Inferior parietal cortex (tissue), 1 donor: ENCODE data around the gene OR2F1.

ENCODE experiments used
- DNase-seq: peaks from one replicate; pipeline ENCODE4 v3.0.0-alpha.2; 2016; ENCODE audit errors: extremely low spot score

The OR2F1 gene

GRCh38 chr7:143954544-143954943 lies at the start of gene OR2F1:
Gene OR2F1, plus strand, starts transcription at chr7:143954844. Its CDS starts 5,127 bp downstream, at chr7:143959971.
- DNase-seq = no peak

DNA sequence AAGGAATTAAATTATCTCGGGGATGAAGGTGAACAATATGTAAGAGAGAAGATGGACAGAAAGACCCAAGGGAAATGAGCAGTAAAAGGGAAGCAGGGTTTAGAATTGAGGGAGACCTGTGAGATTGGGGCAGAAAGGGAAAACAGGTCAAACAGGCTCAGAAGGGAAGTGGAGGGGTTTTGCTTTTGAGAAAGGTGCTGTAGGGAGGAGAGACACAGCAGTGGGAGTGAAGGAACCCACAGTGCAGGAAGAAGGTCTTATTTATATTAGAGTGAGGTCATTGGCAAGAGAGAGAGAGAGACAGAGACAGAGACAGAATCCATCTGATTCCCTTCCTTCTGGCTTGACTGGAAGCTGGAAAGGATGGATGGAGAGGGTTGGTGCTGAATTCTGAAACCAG lies 49.1 kb upstream of the OR2F1 start:
- no peak for DNase-seq

DNA sequence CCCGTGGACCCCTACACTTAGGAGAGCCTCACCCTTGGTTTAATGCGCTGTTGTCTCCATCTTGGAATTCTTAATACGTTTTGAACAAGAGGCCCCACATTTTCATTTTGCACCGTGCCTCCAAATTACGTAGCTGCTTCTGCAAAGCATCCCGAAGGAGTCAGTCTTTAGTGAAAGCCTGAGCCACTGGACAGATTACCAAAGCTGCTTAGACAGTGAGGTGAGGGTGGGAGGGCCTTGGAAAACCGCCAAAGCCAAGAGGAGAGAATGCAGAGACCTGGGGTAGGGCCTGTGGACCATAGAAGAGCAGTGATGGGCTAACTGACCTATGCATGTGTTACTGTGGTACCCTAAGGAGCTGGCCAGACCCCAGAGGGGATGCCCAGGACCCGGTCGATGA lies 48.5 kb upstream of the OR2F1 start:
- DNase-seq = no peak

- DNase-seq = no peak
These were observed 47.7 kb upstream of the OR2F1 start for GRCh38 chr7:143906895-143907294.

GRCh38 chr7:143908120-143908519 lies 46.5 kb upstream of the OR2F1 start:
- DNase-seq = no peak

DNA sequence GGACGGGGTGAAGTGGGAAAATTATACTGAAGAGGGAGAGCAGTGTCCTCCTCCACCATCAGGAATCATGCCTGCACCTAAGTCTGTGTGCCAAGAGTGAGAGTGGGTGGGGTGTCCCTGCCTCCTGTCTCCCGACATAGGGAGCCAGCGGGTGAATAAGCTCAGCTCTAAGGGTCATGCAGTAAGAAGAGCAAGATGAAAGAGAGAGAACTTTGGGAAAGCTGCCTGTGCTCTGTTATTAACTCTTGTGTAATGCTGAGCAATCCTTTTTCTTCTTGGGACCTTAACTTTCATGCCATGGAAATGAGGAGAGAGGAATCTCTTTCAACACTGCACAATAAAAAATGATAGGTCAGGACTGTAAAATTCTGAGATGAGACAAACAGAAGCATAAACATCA lies 44.8 kb upstream of the OR2F1 start:
- DNase-seq = no peak

DNA sequence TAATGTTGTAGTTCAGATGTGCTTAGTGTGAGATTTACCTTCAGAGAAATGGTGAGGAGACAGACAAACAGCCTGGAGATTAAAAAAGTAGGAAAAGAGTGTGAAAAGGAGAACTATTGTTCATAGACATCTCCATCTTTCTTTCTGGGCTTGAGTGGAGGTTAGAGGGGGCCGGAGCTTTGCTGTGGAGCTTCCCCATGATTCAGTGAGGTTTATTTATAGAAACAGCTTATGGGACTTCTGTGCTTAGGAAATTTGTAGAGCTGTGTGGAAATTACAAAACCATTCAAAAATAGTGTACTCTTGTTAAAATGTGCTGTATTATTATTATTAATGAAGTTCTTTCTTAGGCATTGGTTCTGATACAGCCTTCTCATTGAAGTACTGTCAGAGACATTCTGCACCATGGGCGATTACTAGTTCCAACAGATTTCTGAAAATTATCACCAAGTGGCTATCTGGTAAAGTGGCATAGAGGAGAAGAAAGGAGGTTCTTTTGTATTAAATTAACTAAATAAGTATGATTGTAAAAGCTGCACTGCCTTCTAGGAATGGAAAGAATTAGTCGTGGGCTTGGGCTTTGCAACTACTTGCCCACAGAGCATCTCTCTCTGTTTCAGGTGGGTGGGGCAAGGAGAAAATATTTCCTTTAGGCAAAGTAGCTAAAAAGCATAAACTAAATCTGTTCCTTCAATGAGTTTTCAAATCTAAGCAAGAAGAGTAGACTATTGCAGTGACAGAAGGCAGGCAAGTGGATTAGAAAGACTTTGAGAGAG lies 44.0 kb upstream of the OR2F1 start:
- no peak for DNase-seq

DNA sequence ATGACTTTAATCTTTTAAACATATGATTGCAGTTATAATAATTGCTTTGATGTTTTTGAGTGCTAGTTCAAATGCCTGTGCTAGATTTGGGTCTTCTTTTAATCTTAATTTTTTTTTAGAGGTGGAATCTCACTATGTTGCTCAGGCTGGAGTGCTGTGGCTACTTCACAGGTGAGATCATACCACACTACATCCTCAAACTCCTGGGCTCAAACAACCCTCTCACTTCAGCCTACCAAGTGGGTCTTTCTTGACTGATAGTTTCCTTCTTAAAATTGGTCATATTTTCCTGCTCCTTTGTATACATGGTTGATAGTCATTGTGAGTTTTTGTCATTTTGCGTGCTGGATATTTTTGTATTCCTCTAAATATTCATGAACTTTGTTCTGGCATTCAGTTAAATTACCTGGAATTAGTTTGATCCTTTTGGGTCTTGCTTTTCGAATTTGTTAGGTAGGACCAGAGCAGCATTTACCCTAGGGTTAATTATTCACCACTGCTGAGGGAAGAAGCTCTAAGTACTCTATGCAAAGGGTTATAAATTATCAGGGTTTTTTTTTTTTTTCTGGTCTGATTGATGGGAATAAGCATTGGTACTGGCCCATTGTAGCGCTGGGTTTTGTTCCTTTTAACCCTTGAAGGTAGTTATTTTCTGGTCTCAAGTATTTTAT lies 40.6 kb upstream of the OR2F1 start:
- no peak for DNase-seq

DNA sequence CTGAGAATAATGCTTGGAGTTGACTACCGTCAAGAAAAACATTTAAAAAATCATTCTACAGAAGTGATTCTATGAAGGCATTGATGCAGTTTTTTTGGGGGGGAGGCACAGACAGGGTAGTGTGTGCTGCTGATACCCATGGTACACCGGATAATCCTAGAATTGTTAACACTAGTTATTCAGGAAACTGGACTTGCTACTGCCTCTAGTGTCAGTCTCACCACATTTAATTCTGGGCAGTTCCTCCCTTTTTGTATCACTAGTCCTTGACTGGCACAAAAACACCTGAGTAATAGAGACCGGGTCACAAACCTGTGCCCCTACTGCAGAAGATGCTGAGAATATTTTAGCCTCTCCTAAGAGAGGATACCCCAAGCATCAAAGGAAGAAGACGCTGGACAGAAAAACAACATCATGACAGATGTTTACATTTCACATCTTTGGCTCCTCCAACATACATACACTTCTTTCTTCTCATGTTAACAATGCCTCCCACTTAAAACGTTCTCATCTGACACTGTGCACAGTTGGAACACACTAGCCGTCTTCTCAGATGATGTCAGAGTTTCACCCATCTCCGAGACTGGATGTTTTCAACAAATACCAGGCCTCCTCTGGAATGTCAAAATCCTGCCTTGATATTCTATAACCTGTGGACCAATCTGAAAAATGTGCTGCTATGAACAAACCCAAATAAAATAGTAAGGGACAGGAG lies 39.5 kb upstream of the OR2F1 start:
- no peak for DNase-seq

DNA sequence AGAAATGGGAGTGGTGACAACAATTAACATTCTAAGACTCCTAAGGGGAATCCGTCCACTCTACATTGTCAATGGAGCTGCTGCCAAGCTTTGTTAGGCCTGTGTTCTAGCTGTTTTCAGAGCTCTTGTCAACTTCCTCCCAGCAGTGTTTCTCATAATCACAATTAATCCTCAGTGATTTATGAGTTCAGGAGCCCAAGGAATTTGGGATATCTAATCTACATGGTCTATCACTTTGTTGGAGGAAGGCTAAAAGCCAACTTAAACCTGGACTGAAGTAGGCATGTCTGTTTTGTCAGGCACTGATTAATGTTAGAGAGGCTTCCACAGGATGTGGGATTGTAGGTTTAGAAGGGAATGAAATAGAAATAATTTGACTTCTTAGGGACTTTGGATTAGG lies 29.8 kb upstream of the OR2F1 start:
- DNase-seq = no peak

- peak; percentile 21 for DNase-seq
These were observed 25.3 kb upstream of the OR2F1 start for GRCh38 chr7:143929224-143929920.

DNA sequence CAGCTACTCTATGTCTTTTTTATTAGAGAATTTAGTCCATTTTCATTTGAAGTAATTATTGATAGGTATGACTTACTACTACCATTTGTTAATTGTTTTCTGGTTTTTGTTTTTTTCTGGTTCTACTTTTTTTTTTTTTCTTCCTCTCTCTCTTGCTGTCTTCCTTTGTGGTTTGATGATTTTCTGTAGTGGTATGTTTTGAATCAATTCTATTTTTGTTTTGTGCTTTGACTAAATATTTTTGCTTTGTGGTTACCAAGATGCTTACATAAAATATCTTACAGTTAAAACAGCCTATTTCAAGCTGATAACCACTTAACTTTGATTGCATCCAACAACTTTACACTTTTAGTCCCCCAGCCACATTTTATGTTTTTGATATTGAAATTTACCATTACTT lies 22.9 kb upstream of the OR2F1 start:
- no peak for DNase-seq

DNA sequence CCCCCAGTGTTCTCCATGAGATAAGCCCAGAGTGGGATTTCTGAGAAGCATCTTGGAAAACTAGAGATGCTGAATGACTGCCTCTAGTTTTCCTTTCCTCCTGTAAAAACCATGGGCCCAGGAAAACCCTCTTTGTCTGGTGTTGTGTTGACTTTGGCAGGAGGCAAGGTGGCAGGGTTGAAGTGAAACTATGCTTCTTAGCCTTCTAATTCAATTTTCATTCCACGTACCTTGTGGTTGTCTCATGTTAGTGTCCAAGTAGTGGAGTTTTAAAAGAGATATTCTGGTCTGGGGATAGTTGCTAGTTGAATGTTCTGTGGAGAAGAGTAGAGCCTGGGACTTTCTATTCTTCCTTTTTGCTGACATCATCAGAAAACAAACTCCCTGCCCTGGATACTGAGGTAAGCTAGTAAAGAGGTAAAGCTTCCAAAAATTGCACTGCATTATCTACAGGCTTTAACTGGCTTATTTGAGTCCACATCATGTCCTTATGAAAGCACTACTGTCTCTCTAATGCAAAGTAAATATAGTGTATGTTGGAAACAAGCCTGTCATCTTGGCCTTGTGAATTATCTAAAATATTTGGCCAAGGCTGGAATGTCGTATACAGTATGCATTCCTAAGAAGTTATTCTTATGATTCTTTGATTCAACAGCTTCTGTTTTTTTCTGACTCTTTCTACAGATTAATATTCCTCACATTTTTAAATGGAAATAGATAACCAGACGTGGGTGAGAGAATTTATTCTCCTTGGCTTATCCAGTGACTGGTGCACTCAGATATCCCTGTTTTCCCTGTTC lies 19.9 kb upstream of the OR2F1 start, which contains the start of gene OR2F2:
TSS of gene OR2F2 (plus strand) at position 708 of the 800 bp plus-strand sequence. CDS start at position 708, 0 bp downstream.
- no peak for DNase-seq

- DNase-seq = peak; percentile 42
These were observed 18.3 kb upstream of the OR2F1 start for GRCh38 chr7:143936087-143937009.

DNA sequence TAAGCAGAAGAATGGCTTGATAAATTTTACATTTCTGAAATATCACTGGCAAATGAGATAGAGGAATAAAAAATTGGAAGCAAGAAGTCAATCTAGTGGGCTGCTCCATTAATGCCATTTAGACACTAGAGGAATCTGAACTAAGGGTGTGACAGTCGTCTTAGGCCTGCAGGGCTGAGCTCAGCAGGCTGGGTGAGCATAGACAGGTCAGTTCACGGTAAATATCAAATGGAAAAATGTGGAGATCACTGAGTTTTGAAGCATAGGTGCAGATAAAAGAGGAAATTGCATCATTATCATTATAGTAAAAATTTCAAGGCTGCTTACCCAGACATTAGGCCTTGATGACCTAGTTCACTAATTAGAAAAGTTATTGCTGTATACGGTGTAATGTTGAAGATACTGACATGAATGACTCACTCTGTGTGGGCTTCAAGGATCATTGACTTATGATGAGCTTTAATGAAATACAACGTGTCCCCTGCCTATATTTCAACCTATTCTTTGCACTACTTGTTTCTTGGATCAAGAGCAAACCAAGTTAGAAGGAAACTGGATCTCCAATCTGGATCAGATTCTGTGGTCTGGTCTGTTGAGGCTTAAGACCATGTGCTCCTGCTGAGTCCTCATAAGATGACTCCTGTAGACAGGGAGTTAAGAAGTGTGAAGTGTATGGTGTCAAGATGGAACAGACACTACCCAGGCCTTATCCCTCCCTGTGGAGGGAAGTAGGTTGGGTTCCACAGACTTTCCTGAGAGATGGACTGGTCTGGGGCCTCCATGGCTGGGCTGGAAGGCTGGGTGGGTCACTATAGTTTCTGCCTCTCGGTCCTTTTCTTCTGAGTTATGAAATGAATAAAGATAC lies 16.0 kb upstream of the OR2F1 start:
- no peak for DNase-seq

DNA sequence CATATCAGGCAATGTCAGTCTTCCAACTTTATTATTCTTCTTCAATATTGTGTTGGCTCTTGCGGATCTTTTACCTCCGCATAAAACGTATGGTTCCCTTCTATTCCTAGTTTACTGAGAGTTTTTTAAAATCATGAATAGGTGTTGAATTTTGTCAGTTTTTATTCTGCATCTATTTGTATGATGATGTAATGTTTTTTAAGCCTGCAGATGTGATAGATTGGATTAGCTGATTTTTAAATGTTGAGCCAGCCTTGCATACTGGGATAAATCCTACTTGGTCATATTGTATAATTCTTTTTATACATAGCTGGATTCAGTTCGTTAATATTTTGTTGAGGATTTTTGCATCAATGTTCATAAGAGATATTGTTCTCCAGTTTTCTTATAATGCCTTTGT lies 9.2 kb upstream of the OR2F1 start:
- DNase-seq = no peak

- no peak for DNase-seq
These were observed 7.5 kb upstream of the OR2F1 start for GRCh38 chr7:143947111-143947510.

GRCh38 chr7:143948733-143949132 lies 5.9 kb upstream of the OR2F1 start:
- DNase-seq = no peak

DNA sequence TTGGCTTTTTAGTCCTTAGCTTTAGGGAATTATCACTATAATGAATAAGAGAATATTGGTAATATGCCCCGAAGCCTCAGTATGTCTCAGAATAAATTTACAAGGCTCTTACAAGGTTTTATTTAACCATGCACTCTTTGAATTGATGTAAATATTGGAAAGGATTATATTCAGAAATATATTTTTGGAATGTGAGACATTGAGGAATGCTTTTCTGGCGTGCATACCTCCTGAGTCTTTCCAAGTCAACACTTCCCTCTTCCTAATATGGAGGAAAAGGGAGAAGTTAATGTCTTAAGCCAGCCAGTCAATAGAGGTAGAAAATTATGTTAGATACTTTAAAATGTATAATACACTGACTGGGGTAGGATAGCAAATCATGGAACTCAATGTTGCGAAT lies 1.2 kb upstream of the OR2F1 start:
- no peak for DNase-seq
